CD8-positive, alpha-beta memory T cell (primary cell): ENCODE measurements around the gene BPIFB3. TPM values are rescaled to one million over a fixed set of nuclear protein-coding genes. Genes with fewer than 3 reads are reported as not detected.

Source experiments
- CTCF ChIA-PET: fragments of 350-600 bp; sonication (Branson Sonifier 250); formaldehyde crosslinking; loops from one replicate; lab custom pipeline; 2021; ENCODE audit warnings: antibody characterized with exemption; lab: Charles Lee
- POLR2A ChIA-PET: fragments of 350-600 bp; sonication (Branson Sonifier 250); formaldehyde crosslinking; loops from one replicate; lab custom pipeline; 2021; ENCODE audit warnings: antibody characterized with exemption; lab: Charles Lee
- DNase-seq, 5 donors: peaks; one replicate each; pipeline versions ENCODE4 v3.0.0 to v3.0.0-alpha.2; 2020 to 2022; ENCODE audit warnings: mixed read lengths in 1 of 5
- H3K27ac ChIP-seq: one replicate; pipeline ENCODE4 v1.7.0; 2013; ENCODE audit warnings: low read depth, mild to moderate bottlenecking, low read length, moderate library complexity
- H3K27me3 ChIP-seq: 2 replicates; pipeline ENCODE4 v1.7.0; 2013; ENCODE audit warnings: low read length, mild to moderate bottlenecking; ENCODE audit not compliant: insufficient read depth, poor library complexity, severe bottlenecking
- H3K36me3 ChIP-seq: 2 replicates; pipeline ENCODE4 v1.7.0; 2013; ENCODE audit warnings: mild to moderate bottlenecking, low read length, moderate library complexity; ENCODE audit not compliant: insufficient read depth
- H3K4me1 ChIP-seq: 2 replicates; pipeline ENCODE4 v1.7.0; 2013; ENCODE audit warnings: mild to moderate bottlenecking, low read length, moderate library complexity; ENCODE audit not compliant: insufficient read depth
- H3K4me3 ChIP-seq: 2 replicates; pipeline ENCODE4 v1.7.0; 2013; ENCODE audit warnings: mild to moderate bottlenecking, low read length
- H3K9me3 ChIP-seq: 2 replicates; pipeline ENCODE4 v1.7.0; 2013; ENCODE audit warnings: mild to moderate bottlenecking, low read length
- H3K27ac Mint-ChIP-seq, 8 donors: one replicate each; pipeline ENCODE4 v1.8.0; 2020 to 2021; ENCODE audit warnings: mixed read lengths in 8 of 8, mild to moderate bottlenecking in 6 of 8, inconsistent platforms in 3 of 8, moderate library complexity in 3 of 8
- H3K27me3 Mint-ChIP-seq, 2 donors: one replicate each; pipeline ENCODE4 v1.8.0; 2020 to 2021; ENCODE audit warnings: mixed read lengths in 2 of 2, mild to moderate bottlenecking in 1 of 2, moderate library complexity in 1 of 2
- H3K36me3 Mint-ChIP-seq, 3 donors: one replicate each; pipeline ENCODE4 v1.8.0; 2020 to 2021; ENCODE audit warnings: mixed read lengths in 3 of 3, inconsistent platforms in 1 of 3, mild to moderate bottlenecking in 1 of 3
- H3K4me1 Mint-ChIP-seq, 3 donors: one replicate each; pipeline ENCODE4 v1.8.0; 2020 to 2021; ENCODE audit warnings: mixed read lengths in 3 of 3, inconsistent platforms in 1 of 3, mild to moderate bottlenecking in 1 of 3
- H3K4me3 Mint-ChIP-seq, 7 donors: one replicate each; pipeline ENCODE4 v1.8.0; 2020 to 2021; ENCODE audit warnings: mixed read lengths in 7 of 7, mild to moderate bottlenecking in 6 of 7, moderate library complexity in 4 of 7, inconsistent platforms in 2 of 7
- H3K9me3 Mint-ChIP-seq, 5 donors: one replicate each; pipeline ENCODE4 v1.8.0; 2020 to 2022; ENCODE audit warnings: mixed read lengths in 5 of 5, mild to moderate bottlenecking in 3 of 5, moderate library complexity in 2 of 5, inconsistent platforms in 1 of 5
- polyA plus RNA-seq: library from polyadenylated mRNA; unstranded; fragments of 300-500 nt; fragmentation: Illumina TruSeq; gene quantifications from one replicate; pipeline ENCODE4 v1.2.3, GENCODE V29; 2021
- total RNA-seq, 2 experiments: library from RNA; stranded (reverse); gene quantifications; one replicate each; pipeline ENCODE4 v1.2.3, GENCODE V29; 2021

BPIFB3 gene
- total and polyA plus RNA-seq, 3 experiments from 2014 or later, result not detected

DNA sequence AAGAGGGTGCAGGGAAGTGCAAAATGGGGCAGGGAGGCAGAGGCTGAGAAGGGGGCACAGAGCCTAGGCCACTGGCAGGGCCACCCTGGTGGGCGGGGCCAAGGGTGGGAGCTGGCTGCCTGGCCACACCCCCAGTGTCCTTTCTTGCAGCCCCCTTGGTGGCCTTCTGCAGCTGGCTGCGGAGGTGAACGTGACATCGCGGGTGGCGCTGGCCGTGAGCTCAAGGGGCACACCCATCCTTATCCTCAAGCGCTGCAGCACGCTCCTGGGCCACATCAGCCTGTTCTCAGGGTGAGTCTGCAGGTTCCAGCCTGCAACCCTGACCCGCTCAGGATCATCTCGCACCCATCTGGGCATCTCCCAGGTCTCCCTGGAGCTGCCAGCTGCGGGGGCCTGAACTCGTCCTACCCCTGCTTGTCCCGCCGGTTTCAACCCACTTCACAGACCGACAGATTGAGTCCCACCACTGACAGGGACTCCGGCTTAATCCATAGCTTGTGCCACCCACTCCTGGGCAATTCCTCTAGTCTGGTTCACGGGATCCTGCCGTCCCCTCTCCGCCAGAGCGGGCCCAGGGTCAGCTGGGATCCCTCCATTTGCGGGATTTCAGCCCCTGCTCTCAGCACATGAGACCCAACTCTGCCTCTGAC, 6.2 kb downstream of the BPIFB3 start:
- POLR2A ChIA-PET, result no interaction called here
- peaks cover 0 to 1% of the 10 kb centered on the region in 2 donors for H3K27me3 Mint-ChIP-seq

DNA sequence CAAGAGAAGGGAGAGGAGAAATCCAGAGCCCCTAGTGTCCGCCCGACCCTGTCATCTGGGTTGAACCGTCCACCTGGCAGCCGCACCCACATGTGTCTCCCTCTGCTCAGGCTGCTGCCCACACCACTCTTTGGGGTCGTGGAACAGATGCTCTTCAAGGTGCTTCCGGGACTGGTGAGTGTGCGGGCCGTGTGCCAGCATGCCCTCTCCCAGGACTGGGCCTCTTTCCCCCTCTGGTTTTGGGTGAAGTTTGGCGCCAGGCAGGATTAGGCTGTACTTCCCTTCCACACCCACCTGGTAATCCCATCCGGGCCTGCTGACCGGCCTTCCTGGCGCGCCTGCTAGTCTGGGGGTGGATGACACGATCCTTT, 7.9 kb downstream of the BPIFB3 start:
- Histone ChIP-seq H3K9me3 (no peaks in the 10 kb centered on the region), H3K27me3 (no peaks in the 10 kb centered on the region), H3K36me3 (no peaks in the 10 kb centered on the region), H3K4me3 (no peak overlapping the region), H3K4me1 (no peaks in the 10 kb centered on the region), H3K27ac (no peak overlapping the region)
- CTCF ChIA-PET, result no interaction called here
- H3K27ac Mint-ChIP-seq, result no peak overlapping the region
- no peak for DNase-seq
- POLR2A ChIA-PET, result no interaction called here
- peaks cover 0 to 1% (median 0%) of the 10 kb centered on the region in 3 donors for H3K4me1 Mint-ChIP-seq
- no peaks in the 10 kb centered on the region for H3K36me3 Mint-ChIP-seq
- H3K27me3 Mint-ChIP-seq, result peaks cover 0 to 1% of the 10 kb centered on the region in 2 donors
- no peak overlapping the region for H3K4me3 Mint-ChIP-seq
- no peaks in the 10 kb centered on the region for H3K9me3 Mint-ChIP-seq

More for the DNA sequence above, 6.2 kb downstream of the BPIFB3 start:
- DNase-seq, result no peak
- Mint-ChIP-seq H3K4me3 (peak overlapping the region in 1 of 7 donors; percentile 66), H3K27ac (peak overlapping the region in 1 of 8 donors; percentile 24), H3K36me3 (no peaks in the 10 kb centered on the region), H3K9me3 (no peaks in the 10 kb centered on the region), H3K4me1 (no peaks in the 10 kb centered on the region)
- H3K9me3 ChIP-seq, result no peaks in the 10 kb centered on the region
- no peak overlapping the region for H3K4me3 ChIP-seq
- no peaks in the 10 kb centered on the region for H3K27me3 ChIP-seq
- CTCF ChIA-PET, result no interaction called here
- H3K27ac ChIP-seq, result no peak overlapping the region
- no peaks in the 10 kb centered on the region for H3K36me3 ChIP-seq
- H3K4me1 ChIP-seq, result no peaks in the 10 kb centered on the region

DNA sequence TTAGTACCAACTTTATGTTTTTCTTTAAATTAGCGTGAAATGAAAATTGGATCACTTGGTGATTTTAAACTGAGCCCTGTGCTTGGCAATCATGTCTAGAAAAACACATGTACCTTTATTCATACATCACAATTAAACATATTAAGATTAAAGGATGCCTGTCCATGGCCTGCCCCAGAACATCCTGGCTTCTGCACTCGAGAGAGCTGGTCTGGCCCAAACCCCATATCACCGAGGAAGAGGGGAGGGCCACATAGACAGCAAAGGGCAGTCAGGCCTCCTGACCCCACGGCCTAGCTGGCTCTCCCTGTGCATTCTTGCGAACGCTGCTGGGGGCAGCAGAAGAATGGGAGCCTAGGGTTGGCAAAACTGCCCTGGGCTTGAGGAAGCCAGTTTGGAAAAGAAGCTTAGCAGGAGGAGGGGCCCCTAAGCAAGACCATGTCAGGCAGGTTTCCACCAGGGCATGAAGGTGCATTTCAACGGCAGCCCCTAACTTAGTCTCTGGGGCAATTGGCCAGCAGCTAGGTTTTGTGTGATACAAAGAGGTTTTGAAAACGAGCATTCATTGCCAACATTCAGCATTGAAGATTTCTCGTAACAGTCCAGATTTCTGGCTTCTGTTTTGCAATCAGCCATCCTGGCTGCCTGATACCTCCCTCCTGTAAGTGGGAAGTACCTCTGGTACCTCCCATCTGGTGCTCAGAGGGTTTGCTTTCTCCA, 8.6 kb downstream of the BPIFB3 start:
- ChIA-PET CTCF (no interaction called here), POLR2A (no interaction called here)
- DNase-seq, result no peak
- no peaks in the 10 kb centered on the region for H3K9me3 ChIP-seq
- Mint-ChIP-seq H3K4me1 (peaks cover 0 to 1% (median 0%) of the 10 kb centered on the region in 3 donors), H3K27me3 (peaks cover 0 to 1% of the 10 kb centered on the region in 2 donors), H3K27ac (no peak overlapping the region), H3K36me3 (no peaks in the 10 kb centered on the region), H3K9me3 (no peaks in the 10 kb centered on the region), H3K4me3 (no peak overlapping the region)
- no peaks in the 10 kb centered on the region for H3K4me1 ChIP-seq
- H3K27ac ChIP-seq, result no peak overlapping the region
- H3K4me3 ChIP-seq, result no peak overlapping the region
- no peaks in the 10 kb centered on the region for H3K27me3 ChIP-seq
- H3K36me3 ChIP-seq, result no peaks in the 10 kb centered on the region

DNA sequence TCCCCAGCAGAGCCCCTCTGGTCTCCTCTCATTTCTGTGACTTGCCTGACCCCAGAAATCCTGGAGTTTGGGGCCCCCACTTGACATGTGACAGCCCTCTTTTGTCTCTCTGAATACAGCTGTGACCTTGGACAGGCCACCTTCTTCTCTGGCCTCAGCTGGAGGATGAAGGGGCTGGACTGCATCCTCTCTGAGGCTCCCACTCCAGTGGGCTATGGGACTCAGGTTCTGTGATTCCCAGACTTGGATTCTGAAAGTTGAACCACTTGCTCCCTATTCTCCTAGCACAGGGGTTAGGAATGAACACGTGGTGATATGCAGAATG, 9.1 kb downstream of the BPIFB3 start:
- no peak for DNase-seq
- Histone ChIP-seq H3K4me1 (no peaks in the 10 kb centered on the region), H3K27me3 (no peaks in the 10 kb centered on the region), H3K9me3 (no peaks in the 10 kb centered on the region), H3K27ac (no peak overlapping the region), H3K4me3 (no peak overlapping the region), H3K36me3 (no peaks in the 10 kb centered on the region)
- Mint-ChIP-seq H3K4me3 (no peak overlapping the region), H3K36me3 (no peaks in the 10 kb centered on the region), H3K27me3 (peaks cover 0 to 1% of the 10 kb centered on the region in 2 donors), H3K4me1 (peaks cover 0 to 1% (median under 1%) of the 10 kb centered on the region in 3 donors), H3K9me3 (no peaks in the 10 kb centered on the region), H3K27ac (peak overlapping the region in 1 of 8 donors; percentile 81)
- ChIA-PET CTCF (no interaction called here), POLR2A (no interaction called here)

DNA sequence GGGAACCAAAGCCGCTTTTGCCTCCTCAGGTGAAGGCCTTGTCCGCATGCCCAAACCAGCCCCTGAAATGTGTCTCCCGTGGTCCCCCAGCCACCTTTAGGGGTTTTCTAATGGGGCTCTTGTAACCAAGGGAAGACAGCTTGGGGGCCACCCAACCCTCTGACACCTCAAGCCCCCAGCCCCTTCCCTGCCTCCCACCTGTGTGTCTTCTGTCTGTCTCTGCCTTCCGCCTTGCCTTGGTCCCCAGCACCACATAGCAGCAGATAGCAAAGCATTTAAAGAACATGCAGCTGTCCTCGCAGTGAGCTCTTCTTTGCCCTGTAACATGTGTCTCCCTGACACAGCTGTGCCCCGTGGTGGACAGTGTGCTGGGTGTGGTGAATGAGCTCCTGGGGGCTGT, 9.6 kb downstream of the BPIFB3 start:
- Mint-ChIP-seq H3K27ac (no peak overlapping the region), H3K9me3 (no peaks in the 10 kb centered on the region), H3K4me1 (peaks cover 0 to 5% (median 3%) of the 10 kb centered on the region in 3 donors), H3K36me3 (no peaks in the 10 kb centered on the region), H3K27me3 (peaks cover 0 to 1% of the 10 kb centered on the region in 2 donors), H3K4me3 (no peak overlapping the region)
- ChIA-PET POLR2A (no interaction called here), CTCF (no interaction called here)
- no peaks in the 10 kb centered on the region for H3K4me1 ChIP-seq
- no peaks in the 10 kb centered on the region for H3K27me3 ChIP-seq
- no peak for DNase-seq
- no peak overlapping the region for H3K4me3 ChIP-seq
- no peaks in the 10 kb centered on the region for H3K9me3 ChIP-seq
- no peak overlapping the region for H3K27ac ChIP-seq
- no peaks in the 10 kb centered on the region for H3K36me3 ChIP-seq

DNA sequence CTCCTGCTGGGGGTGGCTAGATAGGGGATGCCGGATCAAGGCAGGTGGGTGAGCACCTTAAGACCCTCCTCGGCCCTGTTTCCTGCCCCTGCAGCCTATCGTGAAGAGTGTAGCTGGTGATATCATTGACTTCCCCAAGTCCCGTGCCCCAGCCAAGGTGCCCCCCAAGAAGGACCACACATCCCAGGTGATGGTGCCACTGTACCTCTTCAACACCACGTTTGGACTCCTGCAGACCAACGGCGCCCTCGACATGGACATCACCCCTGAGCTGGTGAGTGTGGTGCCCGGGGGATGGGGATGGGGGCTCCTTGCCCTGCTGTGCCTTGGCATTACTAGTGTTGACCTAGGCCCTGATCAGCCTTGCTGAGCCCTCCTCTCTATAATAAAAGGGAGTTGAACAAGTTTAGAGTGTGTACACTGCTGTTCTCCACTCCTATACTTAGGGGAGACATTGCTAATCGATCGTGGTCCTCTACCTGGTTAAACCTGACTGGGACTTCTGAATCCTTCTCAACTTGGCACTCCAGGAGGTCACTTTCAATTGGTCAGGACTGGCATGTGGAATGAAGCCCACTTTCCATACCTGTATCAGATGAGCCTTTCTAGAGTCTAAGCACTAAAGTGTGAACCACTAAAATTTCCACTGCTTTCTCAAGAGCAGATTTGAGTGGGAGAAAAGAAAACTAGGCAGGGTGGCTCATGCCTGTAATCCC, 11.0 kb downstream of the BPIFB3 start:
- ChIA-PET CTCF (no interaction called here), POLR2A (no interaction called here)
- Histone ChIP-seq H3K4me3 (no peak overlapping the region), H3K27me3 (no peaks in the 10 kb centered on the region), H3K36me3 (no peaks in the 10 kb centered on the region), H3K9me3 (no peaks in the 10 kb centered on the region), H3K27ac (no peak overlapping the region), H3K4me1 (no peaks in the 10 kb centered on the region)
- Mint-ChIP-seq H3K9me3 (no peaks in the 10 kb centered on the region), H3K27ac (peak overlapping the region in 2 of 8 donors; percentile 49 to 84), H3K4me1 (peaks cover 0 to 8% (median 3%) of the 10 kb centered on the region in 3 donors), H3K36me3 (no peaks in the 10 kb centered on the region), H3K27me3 (peaks cover 0 to 1% of the 10 kb centered on the region in 2 donors), H3K4me3 (no peak overlapping the region)
- no peak for DNase-seq

DNA sequence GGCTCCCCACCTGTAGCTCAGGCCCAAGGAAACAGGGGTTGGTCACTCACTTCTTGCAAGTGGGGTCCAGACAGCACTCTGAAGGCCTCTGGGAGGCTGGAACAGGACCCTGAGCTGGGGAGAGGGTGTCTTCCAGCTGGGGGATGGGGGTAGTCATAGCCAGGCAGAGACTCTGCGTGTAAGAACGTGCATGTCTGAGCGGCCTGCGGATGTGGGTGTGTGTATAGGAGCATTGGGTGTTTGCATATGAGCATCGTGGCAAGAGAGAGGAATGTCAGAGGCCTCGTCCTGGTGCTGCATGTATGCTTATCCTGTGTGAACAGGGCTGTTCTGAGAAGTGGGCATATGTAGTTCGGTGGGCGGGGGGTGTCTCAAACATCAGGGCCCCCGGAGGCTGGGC, 12.1 kb downstream of the BPIFB3 start:
- H3K4me3 Mint-ChIP-seq, result no peak overlapping the region
- peak overlapping the region in 1 of 8 donors; percentile 40 for H3K27ac Mint-ChIP-seq
- no peaks in the 10 kb centered on the region for H3K27me3 Mint-ChIP-seq
- ChIA-PET CTCF (no interaction called here), POLR2A (no interaction called here)
- Histone ChIP-seq H3K36me3 (no peaks in the 10 kb centered on the region), H3K9me3 (no peaks in the 10 kb centered on the region), H3K27ac (no peak overlapping the region), H3K27me3 (no peaks in the 10 kb centered on the region), H3K4me3 (no peak overlapping the region), H3K4me1 (no peaks in the 10 kb centered on the region)
- no peaks in the 10 kb centered on the region for H3K9me3 Mint-ChIP-seq
- DNase-seq, result no peak
- H3K4me1 Mint-ChIP-seq, result peaks cover 0 to 8% (median 3%) of the 10 kb centered on the region in 3 donors
- no peaks in the 10 kb centered on the region for H3K36me3 Mint-ChIP-seq

DNA sequence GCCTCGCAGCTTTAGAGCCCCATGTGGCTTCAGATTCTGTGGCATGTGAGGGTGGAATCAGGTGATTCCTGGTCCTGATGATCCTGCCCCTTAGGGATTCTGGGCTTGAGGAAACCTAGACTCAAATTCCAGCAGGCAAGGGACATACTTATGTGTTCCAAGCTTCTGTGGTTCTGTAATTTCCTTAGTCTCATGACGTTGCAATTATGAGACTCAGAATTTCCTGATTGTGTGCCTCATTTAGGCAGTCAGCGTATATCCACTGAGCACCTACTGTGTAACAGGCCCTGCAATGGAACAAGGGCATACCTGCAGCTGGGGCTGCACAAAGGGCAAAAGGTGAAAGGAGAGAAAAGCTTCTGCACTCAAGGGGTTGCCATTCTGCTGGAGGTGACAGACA, 14.1 kb downstream of the BPIFB3 start:
- no peak for DNase-seq
- peaks cover 0 to 3% of the 10 kb centered on the region in 2 donors for H3K27me3 Mint-ChIP-seq
- H3K27me3 ChIP-seq, result no peaks in the 10 kb centered on the region
- H3K27ac Mint-ChIP-seq, result peak overlapping the region in 2 of 8 donors; percentile 58 to 87
- no peaks in the 10 kb centered on the region for H3K4me1 ChIP-seq
- CTCF ChIA-PET, result no interaction called here
- H3K27ac ChIP-seq, result no peak overlapping the region
- POLR2A ChIA-PET, result no interaction called here
- no peak overlapping the region for H3K4me3 Mint-ChIP-seq
- no peaks in the 10 kb centered on the region for H3K9me3 Mint-ChIP-seq
- peaks cover 0 to 8% (median 3%) of the 10 kb centered on the region in 3 donors for H3K4me1 Mint-ChIP-seq
- H3K36me3 ChIP-seq, result no peaks in the 10 kb centered on the region
- no peak overlapping the region for H3K4me3 ChIP-seq
- no peaks in the 10 kb centered on the region for H3K36me3 Mint-ChIP-seq
- H3K9me3 ChIP-seq, result no peaks in the 10 kb centered on the region
